Heart left ventricle (tissue), 13 donors: Measurements from ENCODE around the gene GFM2.

Experiments used
- POLR2A ChIP-seq, 2 donors: fragments of 450-650 bp; IDR thresholded peaks; one replicate each; pipeline ENCODE4 v1.6.1; 2017; ENCODE audit warnings: antibody characterized with exemption in 2 of 2, mild to moderate bottlenecking in 2 of 2, moderate library complexity in 2 of 2
- TF ChIP-seq, protein P1 (sequence below), 12 donors: fragments of 200-600 bp; sonication (generic) in 4 of 12; IDR thresholded peaks; one replicate each; pipeline versions ENCODE4 v1.5.0 to v1.8.0; 2018 to 2022; ENCODE audit warnings: antibody characterized with exemption in 12 of 12, mild to moderate bottlenecking in 5 of 12
- donor health status: ischemic (EF 13 %, LVEDD 7.1; RV severe dilation, severe dysfunction).
- donor health status: DM: no; HTN: yes; CAD: no.
- donor health status: DM: no; HTN: no; CAD: no.
- donor health status: ischemic (EF 25% LVEDD 6.9; RV normal size, moderate dysfunction).
- donor health status: ischemic (EF 25% LVEDD 5.7; RV mildly dilated, moderate dysfunction).
- donor health status: ischemic (EF 35%, LVEDD 5.7; RV mildly dilated, moderate dysfunction).
- donor health status: nonischemic (EF 11% LVEDD 7.7; RV severe dilation, severe dysfunction).
- donor health status: DM: yes; HTN: yes; CAD: no.
- donor health status: PGD.
- donor health status: ischemic (EF 29% LVEDD 5.4; RV normal size, mild dysfunction).
- donor health status: nonischemic (EF 23%, LVEDD 6.1; RV moderate dilation, normal function).

DNA sequence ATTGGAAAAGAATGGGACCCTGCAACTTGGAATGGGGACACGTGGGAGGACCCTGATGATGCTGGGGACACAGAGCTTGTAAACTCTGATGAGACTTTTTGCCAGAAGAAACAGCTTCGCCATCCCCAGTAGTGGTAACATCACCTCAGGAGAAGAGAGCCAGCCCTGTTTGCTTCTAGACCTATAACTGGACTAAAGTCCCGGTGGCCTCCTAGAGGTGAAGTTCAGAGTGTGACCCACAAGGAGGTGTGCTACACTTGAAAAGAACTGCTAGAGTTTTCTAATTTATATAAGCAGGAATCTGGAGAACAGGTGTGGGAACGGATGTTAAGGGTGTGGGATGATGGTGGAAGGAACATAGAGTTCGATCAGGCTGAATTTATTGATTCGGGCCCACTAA, 19.9 kb upstream of the GFM2 start:
- TF ChIP-seq, protein P1, sequence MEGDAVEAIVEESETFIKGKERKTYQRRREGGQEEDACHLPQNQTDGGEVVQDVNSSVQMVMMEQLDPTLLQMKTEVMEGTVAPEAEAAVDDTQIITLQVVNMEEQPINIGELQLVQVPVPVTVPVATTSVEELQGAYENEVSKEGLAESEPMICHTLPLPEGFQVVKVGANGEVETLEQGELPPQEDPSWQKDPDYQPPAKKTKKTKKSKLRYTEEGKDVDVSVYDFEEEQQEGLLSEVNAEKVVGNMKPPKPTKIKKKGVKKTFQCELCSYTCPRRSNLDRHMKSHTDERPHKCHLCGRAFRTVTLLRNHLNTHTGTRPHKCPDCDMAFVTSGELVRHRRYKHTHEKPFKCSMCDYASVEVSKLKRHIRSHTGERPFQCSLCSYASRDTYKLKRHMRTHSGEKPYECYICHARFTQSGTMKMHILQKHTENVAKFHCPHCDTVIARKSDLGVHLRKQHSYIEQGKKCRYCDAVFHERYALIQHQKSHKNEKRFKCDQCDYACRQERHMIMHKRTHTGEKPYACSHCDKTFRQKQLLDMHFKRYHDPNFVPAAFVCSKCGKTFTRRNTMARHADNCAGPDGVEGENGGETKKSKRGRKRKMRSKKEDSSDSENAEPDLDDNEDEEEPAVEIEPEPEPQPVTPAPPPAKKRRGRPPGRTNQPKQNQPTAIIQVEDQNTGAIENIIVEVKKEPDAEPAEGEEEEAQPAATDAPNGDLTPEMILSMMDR (IDR thresholded peaks at IDR 0.05): no peak
- no peak for TF ChIP-seq POLR2A (IDR thresholded peaks at IDR 0.05)
